Measurements from ENCODE around the gene COPG2.
"Not testable (repeated sequence)": the region's sequence is repeated elsewhere in the genome, so short reads cannot be mapped to it uniquely, and the experiment has no call there.

Gene COPG2

DNA sequence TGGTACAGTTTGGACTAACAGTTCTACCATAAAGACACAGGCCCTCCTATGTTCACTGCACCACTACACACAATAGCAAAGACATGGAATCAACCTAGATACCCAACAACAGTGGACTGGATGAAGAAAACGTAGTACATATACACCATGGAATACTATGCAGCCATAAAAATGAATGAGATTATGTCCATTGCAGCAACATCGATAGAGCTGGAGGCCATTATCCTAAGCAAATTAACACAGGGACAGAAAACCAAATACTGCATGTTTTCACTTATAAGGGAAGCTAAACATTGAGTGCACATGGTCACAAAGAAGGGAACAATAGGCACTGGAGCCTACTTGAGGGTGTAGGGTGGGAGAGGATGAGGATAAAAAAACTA, 101.7 kb downstream of the COPG2 start:
- no peak for DNase-seq (ENCODE audit: low read depth in 2 of 2, low spot score in 1 of 2)

GRCh38 chr7:130566168-130566897, 102.2 kb downstream of the COPG2 start:
- no peak for DNase-seq (ENCODE audit: low read depth in 2 of 2, low spot score in 1 of 2)

- DNase-seq (ENCODE audit: low read depth in 2 of 2, low spot score in 1 of 2), result no peak
Measured at GRCh38 chr7:130560972-130561371, 107.6 kb downstream of the COPG2 start.

GRCh38 chr7:130559184-130559583, 109.4 kb downstream of the COPG2 start:
- no peak for DNase-seq (ENCODE audit: low read depth in 2 of 2, low spot score in 1 of 2)

- DNase-seq (ENCODE audit: low read depth in 2 of 2, low spot score in 1 of 2), result no peak
Measured at GRCh38 chr7:130554481-130554880, 114.1 kb downstream of the COPG2 start.

- no peak for DNase-seq (ENCODE audit: low read depth in 2 of 2, low spot score in 1 of 2)
Measured at GRCh38 chr7:130553398-130554029, 115.0 kb downstream of the COPG2 start.

- DNase-seq (ENCODE audit: low read depth in 2 of 2, low spot score in 1 of 2), result no peak
Measured at GRCh38 chr7:130544356-130544755, 124.2 kb downstream of the COPG2 start.

- DNase-seq (ENCODE audit: low read depth in 2 of 2, low spot score in 1 of 2), result no peak
Measured at GRCh38 chr7:130543487-130544010, 125.0 kb downstream of the COPG2 start.

- not testable (repeated sequence) for DNase-seq (ENCODE audit: low read depth in 2 of 2, low spot score in 1 of 2)
Measured at GRCh38 chr7:130542297-130542696, 126.3 kb downstream of the COPG2 start.

GRCh38 chr7:130541287-130541686, 127.3 kb downstream of the COPG2 start:
- DNase-seq (ENCODE audit: low read depth in 2 of 2, low spot score in 1 of 2), result not testable (repeated sequence)

DNA sequence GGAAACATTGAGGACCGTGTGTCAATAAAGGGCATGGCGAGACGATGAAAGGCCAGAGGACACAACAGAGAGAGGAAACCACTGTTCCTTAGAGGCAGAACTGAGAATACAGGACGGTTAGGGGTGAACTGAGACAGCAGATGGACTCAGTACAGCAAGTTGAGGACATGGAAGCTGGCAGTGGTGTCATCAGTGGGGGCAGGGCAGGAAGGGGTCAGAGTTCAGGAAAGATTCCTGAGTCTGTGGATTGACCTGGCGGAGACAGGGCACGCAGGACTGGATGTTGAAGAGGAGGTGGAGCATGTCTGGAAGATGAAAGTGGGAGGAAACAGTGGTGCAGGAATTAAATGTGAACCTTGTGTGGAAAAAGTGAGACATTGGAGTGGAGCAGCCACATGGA, 130.7 kb downstream of the COPG2 start:
- DNase-seq (ENCODE audit: low read depth in 2 of 2, low spot score in 1 of 2), result not testable (repeated sequence)

DNA sequence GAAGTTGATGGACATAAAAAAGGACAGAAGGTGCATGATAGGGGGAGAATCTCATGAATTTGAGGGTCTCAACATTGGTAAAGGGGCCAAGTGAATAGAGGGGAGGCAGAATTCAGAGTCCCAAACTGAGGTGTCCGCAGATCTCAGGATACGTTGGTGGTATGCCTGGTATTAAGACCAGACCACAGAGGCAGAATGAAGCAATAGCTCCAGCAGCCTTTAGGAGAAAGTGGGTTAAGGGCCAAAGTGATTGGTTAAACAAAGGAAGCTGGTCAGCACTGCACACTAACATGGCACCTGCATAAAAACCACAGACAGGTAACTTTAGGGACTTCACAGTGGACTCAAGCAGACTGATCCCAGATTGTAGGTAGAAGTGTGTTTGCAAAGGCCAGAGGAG, 139.1 kb downstream of the COPG2 start:
- DNase-seq (ENCODE audit: low read depth in 2 of 2, low spot score in 1 of 2), result no peak

DNA sequence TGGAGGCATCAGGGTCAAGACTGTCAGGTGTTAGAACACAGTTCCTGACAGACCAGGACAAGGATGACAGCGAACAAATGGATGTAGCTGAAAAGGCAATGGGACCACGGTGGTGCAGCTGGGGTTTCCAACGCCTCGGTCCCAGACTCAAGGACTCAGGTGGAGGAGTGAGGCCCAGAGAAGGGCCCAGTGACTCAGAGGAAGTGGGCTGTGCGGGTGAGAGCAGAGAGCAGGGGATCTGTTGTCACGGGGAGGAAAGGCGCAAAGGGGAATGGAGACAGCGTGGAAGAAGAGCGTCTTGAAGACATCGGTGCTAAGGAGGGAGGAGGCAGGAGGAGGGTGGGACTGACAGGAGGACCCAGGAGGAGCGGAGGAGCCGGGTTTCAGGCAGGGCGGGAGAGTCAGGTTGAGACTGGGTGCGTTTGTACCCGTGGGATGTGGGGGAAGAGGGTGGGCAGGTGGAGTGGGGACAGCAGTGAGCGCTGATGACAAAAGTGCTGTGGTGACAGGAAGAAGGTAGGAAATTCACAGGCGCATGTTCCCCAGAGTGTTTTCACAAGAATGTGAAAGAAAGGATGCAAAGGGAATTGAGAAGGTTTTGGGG, 140.7 kb downstream of the COPG2 start:
- not testable (repeated sequence) for DNase-seq (ENCODE audit: low read depth in 2 of 2, low spot score in 1 of 2)

GRCh38 chr7:130524628-130525027, 143.9 kb downstream of the COPG2 start:
- no peak for DNase-seq (ENCODE audit: low read depth in 2 of 2, low spot score in 1 of 2)

DNA sequence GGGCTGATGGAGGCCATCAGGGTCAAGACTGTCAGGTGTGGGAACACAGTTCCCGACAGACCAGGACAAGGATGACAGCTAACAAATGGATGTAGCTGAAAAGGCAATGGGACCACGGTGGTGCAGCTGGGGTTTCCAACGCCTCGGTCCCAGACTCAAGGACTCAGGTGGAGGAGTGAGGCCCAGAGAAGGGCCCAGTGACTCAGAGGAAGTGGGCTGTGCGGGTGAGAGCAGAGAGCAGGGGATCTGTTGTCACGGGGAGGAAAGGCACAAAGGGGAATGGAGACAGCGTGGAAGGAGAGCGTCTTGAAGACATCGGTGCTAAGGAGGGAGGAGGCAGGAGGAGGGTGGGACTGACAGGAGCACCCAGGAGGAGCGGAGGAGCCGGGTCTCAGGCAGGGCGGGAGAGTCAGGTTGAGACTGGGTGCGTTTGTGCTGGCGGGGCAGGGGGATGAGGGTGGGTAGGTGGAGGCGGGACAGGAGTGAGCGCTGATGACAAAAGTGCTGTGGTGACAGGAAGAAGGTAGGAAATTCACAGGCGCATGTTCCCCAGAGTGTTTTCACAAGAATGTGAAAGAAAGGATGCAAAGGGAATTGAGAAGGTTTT, 144.9 kb downstream of the COPG2 start:
- not testable (repeated sequence) for DNase-seq (ENCODE audit: low read depth in 2 of 2, low spot score in 1 of 2)

GRCh38 chr7:130521258-130521951, 147.1 kb downstream of the COPG2 start:
- DNase-seq (ENCODE audit: low read depth in 2 of 2, low spot score in 1 of 2), result no peak

DNA sequence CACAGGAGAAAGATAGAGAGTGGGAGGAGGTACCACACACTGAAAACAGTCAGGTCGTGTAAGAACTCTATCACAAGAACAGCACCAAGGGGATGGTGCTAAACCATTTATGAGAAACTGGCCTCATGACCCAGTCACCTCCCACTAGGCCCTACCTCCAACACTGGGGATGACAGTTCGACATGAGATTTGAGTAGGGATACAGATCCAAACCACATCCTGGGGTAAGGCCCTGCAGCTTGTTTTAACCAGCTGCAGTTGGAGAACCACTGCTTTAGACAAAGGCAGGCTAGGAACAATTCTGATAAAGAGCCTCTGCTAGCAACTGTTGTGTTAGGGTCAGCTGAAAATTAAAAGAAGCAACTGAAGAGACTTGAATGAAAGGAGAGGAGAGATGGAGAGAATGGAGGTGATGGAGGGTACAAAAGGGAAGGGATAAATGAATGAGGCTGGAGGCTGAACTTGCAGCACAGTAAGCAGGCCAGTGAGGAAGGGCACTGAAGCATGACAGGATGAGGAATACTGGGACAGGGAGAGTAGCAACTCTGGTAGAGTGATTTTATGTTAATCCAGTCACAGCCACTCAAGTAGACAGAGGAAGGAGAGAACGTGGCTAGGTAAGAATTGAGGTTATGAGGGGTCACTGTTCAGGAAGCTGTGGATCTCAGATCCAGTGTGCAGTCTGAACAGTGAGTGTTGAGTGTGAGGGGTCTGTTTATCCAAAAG, 153.1 kb downstream of the COPG2 start:
- no peak for DNase-seq (ENCODE audit: low read depth in 2 of 2, low spot score in 1 of 2)

GRCh38 chr7:130513447-130513846, 155.1 kb downstream of the COPG2 start:
- DNase-seq (ENCODE audit: low read depth in 2 of 2, low spot score in 1 of 2), result no peak

- DNase-seq (ENCODE audit: low read depth in 2 of 2, low spot score in 1 of 2), result not testable (repeated sequence)
Measured at GRCh38 chr7:130512038-130512437, 156.5 kb downstream of the COPG2 start.

GRCh38 chr7:130506358-130506757, 162.2 kb downstream of the COPG2 start:
- no peak for DNase-seq (ENCODE audit: low read depth in 2 of 2, low spot score in 1 of 2)
